Activated B cell treated with CpG ODN at 0.5 μM for 24 hours (primary cell): ENCODE measurements around the gene TARDBP. TPM values are rescaled to one million over a fixed set of nuclear protein-coding genes. Genes with fewer than 3 reads are reported as not detected.
"Not testable (repeated sequence)": the region's sequence is repeated elsewhere in the genome, so short reads cannot be mapped to it uniquely, and the experiment has no call there.

Experiments used
- ATAC-seq: fragments of 200-7000 bp; cut with Tn5 transposase; one replicate; pipeline ENCODE4 v1.10.0; 2021; ENCODE audit warnings: low read depth, mild to moderate bottlenecking, moderate library complexity
- CTCF ChIA-PET: fragments of 350-600 bp; sonication (Branson Sonifier 250); formaldehyde crosslinking; loops from one replicate; lab custom pipeline; 2021; ENCODE audit warnings: antibody characterized with exemption; lab: Charles Lee
- POLR2A ChIA-PET: fragments of 350-600 bp; sonication (Branson Sonifier 250); formaldehyde crosslinking; loops from one replicate; lab custom pipeline; 2021; ENCODE audit warnings: antibody characterized with exemption; lab: Charles Lee
- DNase-seq: peaks from one replicate; pipeline ENCODE4 v3.0.0; 2022
- H3K27ac Mint-ChIP-seq: one replicate; pipeline ENCODE4 v1.8.0; 2020; ENCODE audit warnings: mixed read lengths
- H3K27me3 Mint-ChIP-seq: one replicate; pipeline ENCODE4 v1.8.0; 2021; ENCODE audit warnings: mixed read lengths
- H3K36me3 Mint-ChIP-seq: one replicate; pipeline ENCODE4 v1.8.0; 2021; ENCODE audit warnings: low read depth, mixed read lengths
- H3K4me1 Mint-ChIP-seq: one replicate; pipeline ENCODE4 v1.8.0; 2021; ENCODE audit warnings: mixed read lengths
- H3K4me3 Mint-ChIP-seq: one replicate; pipeline ENCODE4 v1.8.0; 2020; ENCODE audit warnings: mild to moderate bottlenecking, mixed read lengths
- H3K9me3 Mint-ChIP-seq: one replicate; pipeline ENCODE4 v1.8.0; 2020; ENCODE audit warnings: mixed read lengths
- intact Hi-C: fragments of 100-400 bp; cut with micrococcal nuclease; formaldehyde crosslinking; loops from one replicate; pipeline ENCODE4 v1.15.1; 2024
- total RNA-seq: library from RNA; stranded (reverse); gene quantifications from 2 replicates; pipeline ENCODE4 v1.2.3, GENCODE V29; 2022
- TF ChIP-seq, protein P1 (sequence below): fragments of 200-600 bp; IDR thresholded peaks from one replicate; pipeline ENCODE4 v1.8.0; 2022; ENCODE audit warnings: antibody characterized with exemption, mild to moderate bottlenecking

TARDBP gene
- total RNA-seq, 1 donor from 2014 or later, result 193 TPM

DNA sequence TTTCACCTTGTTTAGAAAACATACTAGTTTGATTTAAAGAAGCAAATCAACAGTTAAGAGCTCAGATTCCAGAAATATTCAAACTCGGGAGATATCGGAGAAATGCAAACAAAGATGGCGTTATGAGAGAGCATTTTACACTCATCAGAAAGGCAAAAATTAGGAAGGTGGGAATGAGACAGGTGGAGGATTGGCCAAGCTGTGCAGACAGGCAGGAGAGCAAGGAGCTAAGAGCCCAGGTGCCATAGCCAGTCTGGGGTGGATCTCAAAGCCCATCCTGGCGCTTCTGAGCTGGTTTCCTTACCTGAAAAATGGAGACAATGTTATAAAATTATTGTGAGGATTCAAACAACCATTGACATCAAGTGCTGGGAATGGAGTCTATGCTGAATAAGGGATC is 19.6 kb upstream of the TARDBP start:
- Mint-ChIP-seq H3K36me3 (no peaks in the 10 kb centered on the region), H3K9me3 (no peaks in the 10 kb centered on the region), H3K4me3 (no peak overlapping the region), H3K4me1 (peaks cover 2% of the 10 kb centered on the region), H3K27ac (no peak overlapping the region), H3K27me3 (no peaks in the 10 kb centered on the region)
- ATAC-seq (no peak), DNase-seq (no peak)
- intact Hi-C loops, result no loop called here
- CTCF ChIA-PET, result interaction anchor here (0.8 kb wide), 1 partner anchor 45 kb away, joined by 3 read pairs; no protein-coding TSS in a partner anchor
- TF ChIP-seq, protein P1, sequence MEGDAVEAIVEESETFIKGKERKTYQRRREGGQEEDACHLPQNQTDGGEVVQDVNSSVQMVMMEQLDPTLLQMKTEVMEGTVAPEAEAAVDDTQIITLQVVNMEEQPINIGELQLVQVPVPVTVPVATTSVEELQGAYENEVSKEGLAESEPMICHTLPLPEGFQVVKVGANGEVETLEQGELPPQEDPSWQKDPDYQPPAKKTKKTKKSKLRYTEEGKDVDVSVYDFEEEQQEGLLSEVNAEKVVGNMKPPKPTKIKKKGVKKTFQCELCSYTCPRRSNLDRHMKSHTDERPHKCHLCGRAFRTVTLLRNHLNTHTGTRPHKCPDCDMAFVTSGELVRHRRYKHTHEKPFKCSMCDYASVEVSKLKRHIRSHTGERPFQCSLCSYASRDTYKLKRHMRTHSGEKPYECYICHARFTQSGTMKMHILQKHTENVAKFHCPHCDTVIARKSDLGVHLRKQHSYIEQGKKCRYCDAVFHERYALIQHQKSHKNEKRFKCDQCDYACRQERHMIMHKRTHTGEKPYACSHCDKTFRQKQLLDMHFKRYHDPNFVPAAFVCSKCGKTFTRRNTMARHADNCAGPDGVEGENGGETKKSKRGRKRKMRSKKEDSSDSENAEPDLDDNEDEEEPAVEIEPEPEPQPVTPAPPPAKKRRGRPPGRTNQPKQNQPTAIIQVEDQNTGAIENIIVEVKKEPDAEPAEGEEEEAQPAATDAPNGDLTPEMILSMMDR, result no peak
- POLR2A ChIA-PET, result no interaction called here

DNA sequence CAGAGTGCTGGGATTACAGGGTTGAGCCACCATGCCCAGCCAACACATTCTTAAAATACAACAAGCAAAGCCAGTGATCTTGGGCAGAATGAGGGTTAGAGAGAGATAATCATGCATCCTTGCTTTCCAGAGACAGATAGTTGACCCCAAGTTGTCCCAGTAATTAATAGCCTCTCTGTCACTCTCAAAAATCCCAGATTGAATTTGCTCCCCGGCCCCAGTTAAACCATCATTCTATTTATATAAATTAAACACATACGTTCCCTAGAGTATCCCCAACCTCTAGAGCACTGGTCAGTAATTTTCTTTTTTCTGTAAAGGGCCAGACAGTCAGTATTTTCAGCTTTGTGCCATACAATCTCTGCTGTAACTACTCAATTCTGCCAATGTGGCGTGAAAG is 16.4 kb upstream of the TARDBP start:
- ChIA-PET POLR2A (no interaction called here), CTCF (no interaction called here)
- Mint-ChIP-seq H3K36me3 (peaks cover 5% of the 10 kb centered on the region), H3K27me3 (no peaks in the 10 kb centered on the region), H3K4me3 (no peak overlapping the region), H3K4me1 (peaks cover 2% of the 10 kb centered on the region), H3K27ac (no peak overlapping the region), H3K9me3 (peaks cover 8% of the 10 kb centered on the region)
- DNase-seq, result no peak
- ATAC-seq, result no peak
- intact Hi-C loops, result no loop called here
- TF ChIP-seq, protein P1, result no peak

GRCh38 chr1:11000526-11000925 is 11.9 kb upstream of the TARDBP start:
- Mint-ChIP-seq H3K4me3 (no peak overlapping the region), H3K36me3 (peaks cover 5% of the 10 kb centered on the region), H3K27me3 (no peaks in the 10 kb centered on the region), H3K9me3 (peaks cover 8% of the 10 kb centered on the region), H3K4me1 (no peaks in the 10 kb centered on the region), H3K27ac (peak overlapping the region; percentile 24)
- TF ChIP-seq, protein P1, result no peak
- ATAC-seq, result no peak
- ChIA-PET POLR2A (no interaction called here), CTCF (no interaction called here)
- intact Hi-C loops, result no loop called here
- no peak for DNase-seq

DNA sequence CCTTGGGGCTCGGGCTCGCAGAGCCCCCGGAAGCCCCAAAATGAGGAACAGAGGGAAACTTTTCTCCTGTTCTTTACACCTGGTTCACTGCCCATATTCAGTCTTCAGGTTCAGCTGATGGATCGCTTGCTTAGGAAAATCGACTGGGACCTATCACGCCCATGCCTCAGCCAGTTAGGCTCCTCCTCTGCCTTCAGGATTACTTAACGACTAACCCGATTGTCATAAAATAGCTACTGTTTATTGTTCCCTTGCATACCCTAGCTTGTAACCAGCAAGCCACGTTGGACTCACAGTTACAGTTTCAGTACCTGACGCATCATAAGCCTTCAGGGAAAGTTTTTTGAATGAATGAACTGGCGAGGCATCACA is 692 bp downstream of the TARDBP start:
- peak overlapping the region; percentile 79 for H3K27ac Mint-ChIP-seq
- peaks cover 39% of the 10 kb centered on the region for H3K36me3 Mint-ChIP-seq
- H3K4me1 Mint-ChIP-seq, result peaks cover 35% of the 10 kb centered on the region
- ATAC-seq (no peak), DNase-seq (no peak)
- ChIA-PET POLR2A (interaction anchor here (0.5 to 2.8 kb wide), 7 partner anchors 14 to 896 kb away, joined by 3 to 21 read pairs (median 6); partner anchors contain the start of genes EXOSC10 and SRM), CTCF (interaction anchor here (1.0 kb wide), 1 partner anchor 519 kb away, joined by 3 read pairs; no protein-coding TSS in a partner anchor)
- intact Hi-C loops, result loop anchor here (2.0 to 5.0 kb wide), 2 partner anchors 249 to 320 kb away; partner anchors contain the start of gene MTOR
- TF ChIP-seq, protein P1, result no peak
- H3K4me3 Mint-ChIP-seq, result peak overlapping the region; percentile 89
- no peaks in the 10 kb centered on the region for H3K27me3 Mint-ChIP-seq
- no peaks in the 10 kb centered on the region for H3K9me3 Mint-ChIP-seq

- Mint-ChIP-seq H3K36me3 (peaks cover 86% of the 10 kb centered on the region), H3K4me1 (peaks cover 29% of the 10 kb centered on the region)
- intact Hi-C loops, H3K9me3 Mint-ChIP-seq, H3K27me3 Mint-ChIP-seq, H3K27ac Mint-ChIP-seq, ATAC-seq, H3K4me3 Mint-ChIP-seq, CTCF ChIA-PET, POLR2A ChIA-PET, DNase-seq: not testable (repeated sequence)
These were observed 6.9 kb downstream of the TARDBP start for GRCh38 chr1:11019358-11019757.

- DNase-seq, result no peak
- ATAC-seq, result no peak
- peaks cover 86% of the 10 kb centered on the region for H3K36me3 Mint-ChIP-seq
- intact Hi-C loops, result no loop called here
- H3K9me3 Mint-ChIP-seq, result no peaks in the 10 kb centered on the region
- H3K4me1 Mint-ChIP-seq, result peaks cover 27% of the 10 kb centered on the region
- ChIA-PET POLR2A (no interaction called here), CTCF (no interaction called here)
- H3K4me3 Mint-ChIP-seq, result no peak overlapping the region
- H3K27ac Mint-ChIP-seq, result no peak overlapping the region
- TF ChIP-seq, protein P1, result no peak
- no peaks in the 10 kb centered on the region for H3K27me3 Mint-ChIP-seq
These were observed 7.5 kb downstream of the TARDBP start for GRCh38 chr1:11019971-11020370.
